A549 (cell line): Measurements from ENCODE around the gene HMGA1. TPM values are rescaled to one million over a fixed set of nuclear protein-coding genes. Genes with fewer than 3 reads are reported as not detected.

Experiments
- ATAC-seq, 2 experiments: fragments of 200-7000 bp in 1 of 2; fragments of >200 bp in 1 of 2; cut with Nextera tagmentation in 1 of 2; cut with Tn5 transposase in 1 of 2; 3 replicates each; pipeline versions ENCODE4 v1.8.0 to v1.9.1; 2018 to 2020; ENCODE audit warnings: mild to moderate bottlenecking in 1 of 2, moderate library complexity in 1 of 2
- CTCF ChIA-PET: fragments of 300-600 bp; sonication (Branson Sonifier 250); formaldehyde crosslinking; extraction: SDS; loops from one replicate; lab custom pipeline; 2021; ENCODE audit warnings: antibody characterized with exemption, inconsistent platforms; lab: Yijun Ruan, JAX
- POLR2A ChIA-PET: fragments of 350-600 bp; formaldehyde crosslinking; extraction: SDS; loops from one replicate; lab custom pipeline; 2021; ENCODE audit warnings: antibody characterized with exemption, inconsistent platforms; lab: Yijun Ruan, JAX
- DNase-seq, 2 experiments: peaks; one replicate each; pipeline versions ENCODE4 v3.0.0 to v3.0.0-alpha.2; 2011 to 2016; ENCODE audit warnings: low read depth in 1 of 2, low spot score in 1 of 2
- FAIRE-seq: peaks from 2 replicates; lab custom pipeline; 2011; peaks lifted over from hg19 to GRCh38; lab: Jason Lieb, UNC
- H3K27ac ChIP-seq, 2 experiments: fragments of >200 bp; sonication (Bioruptor Twin); formaldehyde crosslinking; 3 replicates each; pipeline ENCODE4 v1.5.1; 2016 to 2017
- H3K4me1 ChIP-seq: fragments of >200 bp; sonication (Bioruptor Twin); formaldehyde crosslinking; 3 replicates; pipeline ENCODE4 v1.6.1; 2016
- H3K4me2 ChIP-seq: fragments of >200 bp; sonication (Bioruptor Twin); formaldehyde crosslinking; 3 replicates; pipeline ENCODE4 v1.6.1; 2016
- H3K4me3 ChIP-seq: fragments of >200 bp; sonication (Bioruptor Twin); formaldehyde crosslinking; 3 replicates; pipeline ENCODE4 v1.5.1; 2016
- H3K9me3 ChIP-seq: fragments of >200 bp; sonication (Bioruptor Twin); formaldehyde crosslinking; 3 replicates; pipeline ENCODE4 v1.6.1; 2016
- CBX2 ChIP-seq: fragments of 200-600 bp; sonication (generic); IDR thresholded peaks from 2 replicates; pipeline ENCODE4 v1.6.1; 2016; ENCODE audit warnings: low read depth, mild to moderate bottlenecking, borderline replicate concordance
- CEBPB ChIP-seq, 2 experiments: fragments of >200 bp in 1 of 2; sonication (Bioruptor Twin) in 1 of 2; formaldehyde crosslinking in 1 of 2; IDR thresholded peaks; 2 replicates each; pipeline ENCODE4 v1.6.1; 2012 to 2016
- EHMT2 ChIP-seq: fragments of 200-600 bp; sonication (generic); IDR thresholded peaks from 2 replicates; pipeline ENCODE4 v1.6.1; 2016; ENCODE audit warnings: antibody characterized with exemption, low read depth, mild to moderate bottlenecking, moderate library complexity
- ESRRA ChIP-seq: fragments of 150-350 bp; IDR thresholded peaks from 2 replicates; pipeline ENCODE4 v1.6.1; 2014; ENCODE audit warnings: mild to moderate bottlenecking, low read length, borderline replicate concordance
- FOSB ChIP-seq: fragments of 250-450 bp; sonication (Bioruptor Pico); IDR thresholded peaks from 2 replicates; pipeline ENCODE4 v1.5.0; 2020; ENCODE audit warnings: mild to moderate bottlenecking, moderate library complexity
- FOSL2 ChIP-seq, 2 experiments: fragments of 450-650 bp in 1 of 2; fragments of >200 bp in 1 of 2; sonication (Bioruptor Twin) in 1 of 2; formaldehyde crosslinking; IDR thresholded peaks; 2 replicates each; pipeline versions ENCODE4 v1.5.0 to v1.6.1; 2016 to 2020; ENCODE audit warnings: mild to moderate bottlenecking in 1 of 2, moderate library complexity in 1 of 2
- GATA3 ChIP-seq: IDR thresholded peaks from 2 replicates; pipeline ENCODE4 v1.6.1; 2012; ENCODE audit warnings: borderline replicate concordance
- HOXA7 ChIP-seq: fragments of 250-450 bp; sonication (Bioruptor Pico); IDR thresholded peaks from 2 replicates; pipeline ENCODE4 v1.5.0; 2020; ENCODE audit warnings: mild to moderate bottlenecking, moderate library complexity
- HOXB5 ChIP-seq: fragments of 250-450 bp; sonication (Bioruptor Pico); IDR thresholded peaks from 2 replicates; pipeline ENCODE4 v1.5.0; 2020; ENCODE audit warnings: mild to moderate bottlenecking, moderate library complexity
- RNF2 ChIP-seq: fragments of 200-600 bp; sonication (generic); IDR thresholded peaks from 2 replicates; pipeline ENCODE4 v1.6.1; 2016; ENCODE audit warnings: low read depth, mild to moderate bottlenecking, antibody characterized with exemption, moderate library complexity, borderline replicate concordance
- TFCP2L1 ChIP-seq: fragments of 250-450 bp; sonication (Bioruptor Pico); IDR thresholded peaks from 2 replicates; pipeline ENCODE4 v1.5.0; 2021; ENCODE audit warnings: mild to moderate bottlenecking
- ZSCAN20 ChIP-seq: fragments of 250-450 bp; sonication (Bioruptor Pico); IDR thresholded peaks from 2 replicates; pipeline ENCODE4 v1.8.0; 2022; ENCODE audit warnings: mild to moderate bottlenecking, moderate library complexity
- WGBS: methylation state at CpG from one replicate; pipeline ENCODE4 v1.1.6; 2017; ENCODE audit errors: missing lambda C conversion rate; 5-methylcytosine and 5-hydroxymethylcytosine counted together
- polyA plus RNA-seq, 4 experiments: library from polyadenylated mRNA; depleted of rRNA in 3 of 4; stranded (reverse); fragments of >200 nt; fragmentation: RNase III in 1 of 4; extraction: RNeasy Plus Mini Kit Qiagen cat#74134 plus additional on column Dnase treatment in 1 of 4; gene quantifications; 2 replicates in 3 of 4; 3 replicates in 1 of 4; pipeline ENCODE4 v1.2.3, GENCODE V29; 2011 to 2017
- TF ChIP-seq, protein P1 (sequence below): IDR thresholded peaks from 2 replicates; pipeline ENCODE4 v1.6.1; 2012; ENCODE audit warnings: low read depth, borderline replicate concordance
- TF ChIP-seq, protein P2 (sequence below): fragments of 150-350 bp; IDR thresholded peaks from 2 replicates; pipeline ENCODE4 v1.6.1; 2014; ENCODE audit warnings: low read depth, mild to moderate bottlenecking, low read length
- TF ChIP-seq, protein P3 (sequence below): IDR thresholded peaks from 2 replicates; pipeline ENCODE4 v1.6.1; 2012
- TF ChIP-seq, protein P4 (sequence below): fragments of >200 bp; sonication (Bioruptor Twin); formaldehyde crosslinking; IDR thresholded peaks from 3 replicates; pipeline ENCODE4 v1.5.1; 2016
- TF ChIP-seq, protein P5 (sequence below): fragments of 450-650 bp; IDR thresholded peaks from 2 replicates; pipeline ENCODE4 v1.6.1; 2014; ENCODE audit warnings: antibody characterized with exemption
- TF ChIP-seq, protein P6 (sequence below): fragments of 250-450 bp; sonication (Bioruptor Pico); IDR thresholded peaks from 2 replicates; pipeline ENCODE4 v1.5.0; 2021; ENCODE audit warnings: mild to moderate bottlenecking, moderate library complexity, borderline replicate concordance
- TF ChIP-seq, protein P7 (sequence below): fragments of 250-450 bp; sonication (Bioruptor Pico); IDR thresholded peaks from 2 replicates; pipeline ENCODE4 v1.5.0; 2020; ENCODE audit warnings: low read depth, mild to moderate bottlenecking, moderate library complexity
- TF ChIP-seq, protein P8 (sequence below): fragments of >200 bp; sonication (Bioruptor Twin); formaldehyde crosslinking; IDR thresholded peaks from 3 replicates; pipeline ENCODE4 v1.6.1; 2016

Gene HMGA1
- polyA plus RNA-seq, 2 of the 4 experiments (the other 2 are of a cell fraction): 127 to 249 TPM

DNA sequence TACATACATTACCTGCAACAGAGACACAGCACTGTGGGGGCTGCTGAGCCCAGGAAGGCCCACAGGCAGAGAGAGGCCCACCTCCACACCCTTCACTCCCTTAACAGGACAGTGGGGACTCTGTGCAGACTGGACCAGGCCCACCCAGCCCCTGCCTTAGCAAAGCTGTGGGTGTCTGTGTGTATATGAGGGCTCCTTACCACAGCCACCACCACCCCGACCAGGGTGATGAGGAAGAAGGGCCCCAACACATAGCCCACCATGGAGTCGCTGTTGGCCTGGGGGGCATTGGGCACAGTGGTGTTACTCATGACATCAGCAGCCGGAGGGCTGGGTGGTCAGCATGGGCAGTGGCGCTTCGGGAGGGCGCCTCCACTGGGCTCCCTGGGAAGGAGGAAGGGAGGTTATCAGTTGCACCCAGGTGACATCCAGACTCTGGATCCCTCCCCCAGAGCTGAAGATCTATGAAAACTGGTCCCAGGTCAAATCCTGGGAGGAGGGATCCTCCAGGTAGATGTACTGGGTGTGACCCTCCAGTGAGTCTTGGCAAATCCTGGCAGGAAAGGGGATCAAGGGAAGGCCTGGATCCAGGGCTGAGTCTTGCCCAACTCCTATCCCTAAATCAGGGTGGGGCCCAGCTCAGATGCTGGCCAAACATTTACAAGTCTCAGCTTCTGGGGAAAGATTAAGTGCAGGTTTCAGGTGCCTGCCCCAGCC lies 11.0 kb downstream of the HMGA1 start:
- Histone ChIP-seq H3K4me3 (peak overlapping the region; percentile 76), H3K9me3 (no peaks in the 10 kb centered on the region), H3K4me2 (peak overlapping the region; percentile 71), H3K27ac (peak overlapping the region; percentile 86 to 93), H3K4me1 (peaks cover 54% of the 10 kb centered on the region)
- FAIRE-seq (no peak), ATAC-seq (0 out of 6 replicates have a peak, but pooled peaks of 1 of the 2 experiments have one; percentile 1), DNase-seq (no peak)
- CTCF ChIA-PET: interaction anchor here (0.6 to 5.0 kb wide), 11 partner anchors 11 to 565 kb away, joined by 3 to 37 read pairs (median 3); partner anchors contain the start of gene HMGA1
- WGBS: 50% methylated on average over 2 of the region's 6 CpGs
- POLR2A ChIA-PET: interaction anchor here (0.6 to 2.6 kb wide), 4 partner anchors 11 to 168 kb away, joined by 5 to 22 read pairs (median 8); partner anchors contain the start of gene HMGA1
- TF ChIP-seq, protein P1, sequence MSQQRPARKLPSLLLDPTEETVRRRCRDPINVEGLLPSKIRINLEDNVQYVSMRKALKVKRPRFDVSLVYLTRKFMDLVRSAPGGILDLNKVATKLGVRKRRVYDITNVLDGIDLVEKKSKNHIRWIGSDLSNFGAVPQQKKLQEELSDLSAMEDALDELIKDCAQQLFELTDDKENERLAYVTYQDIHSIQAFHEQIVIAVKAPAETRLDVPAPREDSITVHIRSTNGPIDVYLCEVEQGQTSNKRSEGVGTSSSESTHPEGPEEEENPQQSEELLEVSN: no peak
- TF ChIP-seq, protein P2, sequence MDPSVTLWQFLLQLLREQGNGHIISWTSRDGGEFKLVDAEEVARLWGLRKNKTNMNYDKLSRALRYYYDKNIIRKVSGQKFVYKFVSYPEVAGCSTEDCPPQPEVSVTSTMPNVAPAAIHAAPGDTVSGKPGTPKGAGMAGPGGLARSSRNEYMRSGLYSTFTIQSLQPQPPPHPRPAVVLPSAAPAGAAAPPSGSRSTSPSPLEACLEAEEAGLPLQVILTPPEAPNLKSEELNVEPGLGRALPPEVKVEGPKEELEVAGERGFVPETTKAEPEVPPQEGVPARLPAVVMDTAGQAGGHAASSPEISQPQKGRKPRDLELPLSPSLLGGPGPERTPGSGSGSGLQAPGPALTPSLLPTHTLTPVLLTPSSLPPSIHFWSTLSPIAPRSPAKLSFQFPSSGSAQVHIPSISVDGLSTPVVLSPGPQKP: no peak
- TF ChIP-seq, protein P3, sequence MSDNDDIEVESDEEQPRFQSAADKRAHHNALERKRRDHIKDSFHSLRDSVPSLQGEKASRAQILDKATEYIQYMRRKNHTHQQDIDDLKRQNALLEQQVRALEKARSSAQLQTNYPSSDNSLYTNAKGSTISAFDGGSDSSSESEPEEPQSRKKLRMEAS: no peak
- TF ChIP-seq ZSCAN20: no peak
- TF ChIP-seq, protein P4, sequence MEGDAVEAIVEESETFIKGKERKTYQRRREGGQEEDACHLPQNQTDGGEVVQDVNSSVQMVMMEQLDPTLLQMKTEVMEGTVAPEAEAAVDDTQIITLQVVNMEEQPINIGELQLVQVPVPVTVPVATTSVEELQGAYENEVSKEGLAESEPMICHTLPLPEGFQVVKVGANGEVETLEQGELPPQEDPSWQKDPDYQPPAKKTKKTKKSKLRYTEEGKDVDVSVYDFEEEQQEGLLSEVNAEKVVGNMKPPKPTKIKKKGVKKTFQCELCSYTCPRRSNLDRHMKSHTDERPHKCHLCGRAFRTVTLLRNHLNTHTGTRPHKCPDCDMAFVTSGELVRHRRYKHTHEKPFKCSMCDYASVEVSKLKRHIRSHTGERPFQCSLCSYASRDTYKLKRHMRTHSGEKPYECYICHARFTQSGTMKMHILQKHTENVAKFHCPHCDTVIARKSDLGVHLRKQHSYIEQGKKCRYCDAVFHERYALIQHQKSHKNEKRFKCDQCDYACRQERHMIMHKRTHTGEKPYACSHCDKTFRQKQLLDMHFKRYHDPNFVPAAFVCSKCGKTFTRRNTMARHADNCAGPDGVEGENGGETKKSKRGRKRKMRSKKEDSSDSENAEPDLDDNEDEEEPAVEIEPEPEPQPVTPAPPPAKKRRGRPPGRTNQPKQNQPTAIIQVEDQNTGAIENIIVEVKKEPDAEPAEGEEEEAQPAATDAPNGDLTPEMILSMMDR: no peak
- TF ChIP-seq CEBPB (IDR thresholded peaks at IDR 0.05): no peak
- TF ChIP-seq, protein P5, sequence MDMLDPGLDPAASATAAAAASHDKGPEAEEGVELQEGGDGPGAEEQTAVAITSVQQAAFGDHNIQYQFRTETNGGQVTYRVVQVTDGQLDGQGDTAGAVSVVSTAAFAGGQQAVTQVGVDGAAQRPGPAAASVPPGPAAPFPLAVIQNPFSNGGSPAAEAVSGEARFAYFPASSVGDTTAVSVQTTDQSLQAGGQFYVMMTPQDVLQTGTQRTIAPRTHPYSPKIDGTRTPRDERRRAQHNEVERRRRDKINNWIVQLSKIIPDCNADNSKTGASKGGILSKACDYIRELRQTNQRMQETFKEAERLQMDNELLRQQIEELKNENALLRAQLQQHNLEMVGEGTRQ: no peak
- TF ChIP-seq, protein P6, sequence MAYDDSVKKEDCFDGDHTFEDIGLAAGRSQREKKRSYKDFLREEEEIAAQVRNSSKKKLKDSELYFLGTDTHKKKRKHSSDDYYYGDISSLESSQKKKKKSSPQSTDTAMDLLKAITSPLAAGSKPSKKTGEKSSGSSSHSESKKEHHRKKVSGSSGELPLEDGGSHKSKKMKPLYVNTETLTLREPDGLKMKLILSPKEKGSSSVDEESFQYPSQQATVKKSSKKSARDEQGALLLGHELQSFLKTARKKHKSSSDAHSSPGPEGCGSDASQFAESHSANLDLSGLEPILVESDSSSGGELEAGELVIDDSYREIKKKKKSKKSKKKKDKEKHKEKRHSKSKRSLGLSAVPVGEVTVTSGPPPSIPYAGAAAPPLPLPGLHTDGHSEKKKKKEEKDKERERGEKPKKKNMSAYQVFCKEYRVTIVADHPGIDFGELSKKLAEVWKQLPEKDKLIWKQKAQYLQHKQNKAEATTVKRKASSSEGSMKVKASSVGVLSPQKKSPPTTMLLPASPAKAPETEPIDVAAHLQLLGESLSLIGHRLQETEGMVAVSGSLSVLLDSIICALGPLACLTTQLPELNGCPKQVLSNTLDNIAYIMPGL: no peak
- TF ChIP-seq RNF2: no peak
- no peak for TF ChIP-seq HOXA7 (CRISPR knock-in tag)
- TF ChIP-seq FOSL2 (IDR thresholded peaks at IDR 0.05): no peak
- no peak for TF ChIP-seq FOSL2 (CRISPR knock-in tag; IDR thresholded peaks at IDR 0.05)
- no peak for TF ChIP-seq CBX2
- no peak for TF ChIP-seq EHMT2
- TF ChIP-seq HOXB5 (CRISPR knock-in tag): no peak
- no peak for TF ChIP-seq GATA3
- TF ChIP-seq FOSB (CRISPR knock-in tag): no peak
- TF ChIP-seq TFCP2L1 (CRISPR knock-in tag): no peak
- TF ChIP-seq ESRRA: no peak
- TF ChIP-seq, protein P7, sequence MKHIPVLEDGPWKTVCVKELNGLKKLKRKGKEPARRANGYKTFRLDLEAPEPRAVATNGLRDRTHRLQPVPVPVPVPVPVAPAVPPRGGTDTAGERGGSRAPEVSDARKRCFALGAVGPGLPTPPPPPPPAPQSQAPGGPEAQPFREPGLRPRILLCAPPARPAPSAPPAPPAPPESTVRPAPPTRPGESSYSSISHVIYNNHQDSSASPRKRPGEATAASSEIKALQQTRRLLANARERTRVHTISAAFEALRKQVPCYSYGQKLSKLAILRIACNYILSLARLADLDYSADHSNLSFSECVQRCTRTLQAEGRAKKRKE (CRISPR knock-in tag): no peak
- TF ChIP-seq, protein P8, sequence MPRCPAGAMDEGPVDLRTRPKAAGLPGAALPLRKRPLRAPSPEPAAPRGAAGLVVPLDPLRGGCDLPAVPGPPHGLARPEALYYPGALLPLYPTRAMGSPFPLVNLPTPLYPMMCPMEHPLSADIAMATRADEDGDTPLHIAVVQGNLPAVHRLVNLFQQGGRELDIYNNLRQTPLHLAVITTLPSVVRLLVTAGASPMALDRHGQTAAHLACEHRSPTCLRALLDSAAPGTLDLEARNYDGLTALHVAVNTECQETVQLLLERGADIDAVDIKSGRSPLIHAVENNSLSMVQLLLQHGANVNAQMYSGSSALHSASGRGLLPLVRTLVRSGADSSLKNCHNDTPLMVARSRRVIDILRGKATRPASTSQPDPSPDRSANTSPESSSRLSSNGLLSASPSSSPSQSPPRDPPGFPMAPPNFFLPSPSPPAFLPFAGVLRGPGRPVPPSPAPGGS: no peak
